ENCODE measurements around the gene RYR1.

DNA sequence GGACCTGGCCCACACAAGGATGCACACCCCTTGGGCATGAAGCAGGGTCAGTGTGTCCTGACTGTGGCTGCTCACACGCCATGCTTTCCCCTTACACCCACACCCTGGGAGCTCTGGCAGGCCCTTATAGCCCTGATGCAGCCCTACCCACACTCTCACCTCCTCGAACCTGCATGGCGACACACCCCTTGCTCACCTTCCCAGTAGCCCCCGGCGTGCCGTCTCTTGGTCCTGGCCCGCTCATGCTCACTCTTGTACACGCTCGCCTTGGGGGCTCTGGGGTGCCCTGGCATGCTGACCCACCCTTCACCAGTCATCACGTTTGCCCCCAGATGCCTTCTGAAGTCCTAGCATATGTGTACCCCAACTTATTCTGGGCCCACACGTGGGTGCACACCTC is 128.2 kb downstream of the RYR1 start:
- TF ChIP-seq, protein P1, sequence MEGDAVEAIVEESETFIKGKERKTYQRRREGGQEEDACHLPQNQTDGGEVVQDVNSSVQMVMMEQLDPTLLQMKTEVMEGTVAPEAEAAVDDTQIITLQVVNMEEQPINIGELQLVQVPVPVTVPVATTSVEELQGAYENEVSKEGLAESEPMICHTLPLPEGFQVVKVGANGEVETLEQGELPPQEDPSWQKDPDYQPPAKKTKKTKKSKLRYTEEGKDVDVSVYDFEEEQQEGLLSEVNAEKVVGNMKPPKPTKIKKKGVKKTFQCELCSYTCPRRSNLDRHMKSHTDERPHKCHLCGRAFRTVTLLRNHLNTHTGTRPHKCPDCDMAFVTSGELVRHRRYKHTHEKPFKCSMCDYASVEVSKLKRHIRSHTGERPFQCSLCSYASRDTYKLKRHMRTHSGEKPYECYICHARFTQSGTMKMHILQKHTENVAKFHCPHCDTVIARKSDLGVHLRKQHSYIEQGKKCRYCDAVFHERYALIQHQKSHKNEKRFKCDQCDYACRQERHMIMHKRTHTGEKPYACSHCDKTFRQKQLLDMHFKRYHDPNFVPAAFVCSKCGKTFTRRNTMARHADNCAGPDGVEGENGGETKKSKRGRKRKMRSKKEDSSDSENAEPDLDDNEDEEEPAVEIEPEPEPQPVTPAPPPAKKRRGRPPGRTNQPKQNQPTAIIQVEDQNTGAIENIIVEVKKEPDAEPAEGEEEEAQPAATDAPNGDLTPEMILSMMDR (IDR thresholded peaks at IDR 0.05; ENCODE audit: insufficient read depth, low read length, poor library complexity, severe bottlenecking): no peak
- TF ChIP-seq EZH2phosphoT487 (conservative IDR thresholded peaks at IDR 0.05; ENCODE audit: low read length): no peak

All from SU-DHL-6 (cell line).